Stimulated activated naive CD8-positive, alpha-beta T cell treated with anti-CD3 and anti-CD28 coated beads, Interleukin-15, Interleukin-2, amounts not matched to agents 100 U/mL and 50 U/mL, for 24 hours (primary cell): ENCODE results near the gene SRA1.
"Not testable (repeated sequence)": the region's sequence is repeated elsewhere in the genome, so short reads cannot be mapped to it uniquely, and the experiment has no call there.

Source experiments
- ATAC-seq: fragments of 150-1000 bp; cut with Tn5 transposase; one replicate; pipeline ENCODE4 v1.10.0; 2021
- DNase-seq: peaks from one replicate; pipeline ENCODE4 v3.0.0; 2021

SRA1 gene

DNA sequence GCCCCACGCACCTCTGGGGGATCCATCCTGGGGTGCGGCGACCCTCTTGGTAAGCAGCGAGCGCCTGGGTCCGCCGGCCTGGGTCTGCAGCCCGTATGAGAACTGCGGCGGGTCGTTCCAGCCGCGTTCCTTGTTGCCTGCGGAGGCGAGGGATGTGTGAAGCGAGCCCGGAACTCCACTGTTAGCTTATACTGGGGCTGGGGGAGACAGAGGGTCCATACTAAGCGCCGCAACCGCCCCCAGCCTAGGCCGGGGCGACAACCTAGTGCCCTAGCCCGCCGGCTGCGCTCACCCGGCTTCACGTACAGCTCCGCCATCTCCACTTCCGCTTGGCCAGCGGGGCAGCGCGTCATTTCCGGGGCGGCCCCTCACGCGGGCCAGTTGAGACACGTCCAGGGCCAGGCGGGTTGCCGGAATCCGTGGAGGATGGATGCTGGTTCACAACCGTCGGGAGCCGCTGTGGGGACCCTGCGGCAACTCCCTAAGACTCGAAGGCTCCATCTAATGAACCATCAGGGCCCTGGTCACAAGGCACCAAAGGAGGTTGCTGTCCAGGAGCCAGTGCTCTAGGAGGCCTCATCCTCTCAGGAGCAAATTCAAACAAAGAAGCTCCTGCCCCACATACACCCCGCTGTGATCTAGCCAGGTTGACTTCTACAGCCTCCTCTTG is at the start of gene SRA1:
Gene SRA1 (minus strand): TSS at position 338 of the 670 bp plus-strand sequence. CDS start 21 bp downstream, at position 317.
- ATAC-seq (peak; percentile 94), DNase-seq (peak; percentile 94)

DNA sequence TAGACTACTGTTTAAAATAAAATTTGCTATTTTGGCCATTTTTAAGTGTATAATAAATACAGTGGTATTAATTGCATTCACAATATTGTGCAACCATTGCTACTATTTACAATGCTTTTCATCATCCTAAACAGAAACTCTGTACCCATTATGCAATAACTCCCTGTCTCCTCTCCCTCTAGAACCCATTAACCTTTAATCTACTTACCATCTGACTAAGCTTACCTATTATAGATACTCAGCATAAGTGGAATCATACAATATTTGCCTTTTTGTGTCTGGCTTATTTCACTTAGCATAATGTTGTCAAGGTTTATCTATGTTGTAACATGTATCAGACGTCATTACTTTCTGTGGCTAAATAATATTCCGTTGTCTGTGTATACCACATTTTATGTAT is 49.8 kb upstream of the SRA1 start:
- ATAC-seq = no peak
- DNase-seq = no peak

DNA sequence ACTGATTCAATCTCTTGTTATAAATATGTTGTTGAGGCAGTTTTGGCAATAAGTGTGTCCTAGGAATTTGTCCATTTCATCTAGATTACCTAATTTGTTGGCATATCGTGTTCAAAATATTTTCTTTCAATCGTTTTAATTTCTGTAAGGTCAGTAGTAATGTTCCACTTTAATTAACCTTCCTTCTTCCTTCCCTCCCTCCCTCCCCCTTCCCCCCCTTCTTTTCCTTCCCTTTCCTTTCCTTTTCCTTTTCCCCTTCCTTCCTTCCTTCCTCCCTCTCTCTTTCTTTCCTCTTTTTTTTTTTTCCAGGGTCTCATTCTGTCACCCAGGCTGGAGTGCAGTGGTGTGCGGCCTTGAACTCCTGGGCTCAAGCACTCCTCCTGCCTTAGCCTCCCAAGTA is 48.6 kb upstream of the SRA1 start:
- DNase-seq (no peak), ATAC-seq (no peak)

DNA sequence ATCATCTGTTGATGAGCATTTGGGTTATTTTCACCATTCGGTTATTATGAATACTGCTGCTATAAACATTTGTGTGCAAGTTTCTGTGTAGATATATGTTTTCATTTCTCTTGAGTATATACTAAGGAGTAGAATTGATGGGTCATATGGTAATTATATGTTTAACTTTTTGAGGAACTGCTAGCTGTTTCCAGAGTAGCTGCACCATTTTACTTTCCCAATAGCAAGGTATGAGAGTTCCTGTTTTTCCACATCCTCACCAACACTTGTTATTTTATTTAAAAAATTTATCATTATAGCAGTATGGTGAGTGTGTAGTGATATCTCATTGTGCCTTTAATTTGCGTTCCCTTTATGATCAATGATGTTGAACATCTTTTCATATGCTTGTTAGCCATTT is 46.5 kb upstream of the SRA1 start:
- DNase-seq (no peak), ATAC-seq (no peak)

- not testable (repeated sequence) for ATAC-seq
These were observed 46.1 kb upstream of the SRA1 start for GRCh38 chr5:140603446-140603698.

GRCh38 chr5:140602147-140602546 is 44.9 kb upstream of the SRA1 start:
- DNase-seq = no peak
- no peak for ATAC-seq

More at GRCh38 chr5:140603446-140603698, 46.1 kb upstream of the SRA1 start:
- DNase-seq = not testable (repeated sequence)

GRCh38 chr5:140600096-140600495 is 42.8 kb upstream of the SRA1 start:
- DNase-seq (no peak), ATAC-seq (no peak)

GRCh38 chr5:140598836-140599235 is 41.6 kb upstream of the SRA1 start:
- DNase-seq (no peak), ATAC-seq (no peak)

DNA sequence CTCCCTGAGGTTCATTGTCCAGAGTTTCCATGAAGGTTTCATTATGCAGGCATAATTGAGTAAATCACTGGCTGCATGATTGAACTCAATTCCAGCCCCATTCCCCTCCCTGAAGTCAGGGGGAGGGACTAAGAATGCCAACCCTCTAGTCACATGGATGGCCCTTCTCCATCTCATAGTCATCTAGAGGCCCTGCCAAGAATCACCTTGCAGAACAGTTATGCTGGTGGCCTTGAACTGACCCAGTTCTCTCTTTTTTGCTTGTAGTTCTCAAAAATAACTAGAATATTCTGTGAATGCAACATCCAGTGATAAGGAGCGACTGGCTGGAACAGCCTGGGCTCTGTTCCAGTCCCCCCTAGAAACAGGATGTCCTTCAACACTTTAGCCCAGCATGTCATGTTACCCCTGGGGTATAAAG is 39.1 kb upstream of the SRA1 start:
- DNase-seq = no peak
- no peak for ATAC-seq

DNA sequence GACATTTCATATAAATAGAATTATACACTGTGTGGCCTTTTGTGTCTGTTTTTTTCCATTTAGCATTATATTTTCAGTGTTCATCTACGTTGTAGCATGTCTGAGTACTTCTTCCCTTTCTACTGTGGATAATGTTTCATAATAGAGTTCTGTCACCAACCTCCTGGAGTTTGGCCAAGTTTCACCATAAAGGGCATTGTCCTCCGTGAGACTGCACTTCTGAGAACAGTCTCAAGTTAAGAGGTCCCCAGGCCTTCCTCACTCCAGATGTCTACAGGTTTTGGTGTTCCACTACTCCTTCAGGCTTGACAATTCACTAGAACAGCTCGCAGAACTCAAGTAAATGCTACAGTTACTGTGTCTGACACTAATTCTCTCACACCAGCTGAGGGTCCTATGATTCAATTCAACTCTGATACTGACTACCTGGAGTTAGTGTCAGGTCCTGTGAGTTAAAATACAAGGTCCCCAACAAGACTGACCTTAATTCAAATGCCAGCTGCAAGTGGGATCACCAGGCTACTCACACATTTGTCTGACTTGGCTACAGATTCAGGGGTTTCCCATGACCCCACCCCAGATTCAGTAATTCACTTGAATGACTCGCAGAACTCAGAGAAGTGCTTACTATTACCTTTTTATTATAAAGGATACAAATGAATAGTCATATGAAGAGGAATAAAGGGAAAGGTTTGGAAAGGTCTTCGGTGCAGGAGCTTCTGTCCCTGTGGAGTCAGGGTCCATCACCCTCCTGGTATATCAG is 38.4 kb upstream of the SRA1 start:
- no peak for DNase-seq
- no peak for ATAC-seq

DNA sequence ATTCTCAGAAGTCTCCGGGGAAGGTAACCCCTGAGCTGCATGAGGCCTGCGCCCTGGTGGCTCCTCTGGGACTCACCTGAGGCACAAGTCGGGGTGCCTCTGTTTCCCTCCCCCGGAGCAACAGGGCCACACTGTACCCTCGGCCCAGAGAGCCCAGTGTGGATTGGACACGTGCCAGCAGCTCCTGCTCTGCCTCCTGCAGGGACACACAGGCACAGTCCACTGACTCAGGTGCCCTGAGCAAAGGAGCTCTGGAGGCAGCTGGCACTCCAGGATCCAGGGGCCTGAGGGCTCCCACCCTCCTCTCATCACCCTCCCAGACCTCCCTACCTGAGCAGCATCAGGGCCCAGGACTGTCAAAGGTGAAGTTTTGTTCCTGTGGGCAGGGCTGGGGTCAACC is 36.9 kb upstream of the SRA1 start:
- no peak for ATAC-seq

DNA sequence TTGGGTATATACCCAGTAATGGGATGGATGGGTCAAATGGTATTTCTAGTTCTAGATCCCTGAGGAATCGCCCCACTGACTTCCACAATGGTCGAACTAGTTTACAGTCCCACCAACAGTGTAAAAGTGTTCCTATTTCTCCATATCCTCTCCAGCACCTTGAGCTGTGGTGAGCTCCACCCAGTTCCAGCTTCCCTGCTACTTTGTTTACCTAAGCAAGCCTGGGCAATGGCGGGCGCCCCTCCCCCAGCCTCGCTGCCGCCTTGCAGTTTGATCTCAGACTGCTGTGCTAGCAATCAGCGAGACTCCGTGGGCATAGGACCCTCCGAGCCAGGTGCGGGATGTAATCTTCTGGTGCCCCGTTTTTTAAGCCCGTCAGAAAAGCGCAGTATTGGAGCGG is 35.8 kb upstream of the SRA1 start:
- ATAC-seq, DNase-seq: not testable (repeated sequence)

More for the DNA sequence above, 36.9 kb upstream of the SRA1 start:
- DNase-seq = no peak

- ATAC-seq (no peak), DNase-seq (no peak)
These were observed 34.6 kb upstream of the SRA1 start for GRCh38 chr5:140591747-140592372.

DNA sequence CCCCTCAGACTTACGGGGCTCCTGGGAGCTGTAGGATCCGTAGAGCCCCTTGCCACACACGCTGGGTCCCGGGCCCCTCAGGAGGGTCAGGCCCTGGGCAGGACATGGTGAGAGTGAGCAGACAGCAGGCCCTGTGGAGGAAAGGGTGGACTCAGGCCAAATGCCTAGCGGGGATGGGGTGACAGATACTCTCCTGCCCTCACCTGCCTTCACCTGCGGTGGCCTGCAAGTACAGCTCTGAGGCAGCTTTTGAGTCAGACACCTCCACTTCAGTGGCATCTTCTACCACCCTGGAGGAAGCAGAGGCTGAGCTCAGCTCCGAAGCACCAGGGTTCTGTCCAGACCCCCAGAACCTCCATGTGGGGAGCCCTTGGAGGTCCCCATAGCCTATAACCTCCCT is 33.6 kb upstream of the SRA1 start:
- DNase-seq (no peak), ATAC-seq (no peak)

DNA sequence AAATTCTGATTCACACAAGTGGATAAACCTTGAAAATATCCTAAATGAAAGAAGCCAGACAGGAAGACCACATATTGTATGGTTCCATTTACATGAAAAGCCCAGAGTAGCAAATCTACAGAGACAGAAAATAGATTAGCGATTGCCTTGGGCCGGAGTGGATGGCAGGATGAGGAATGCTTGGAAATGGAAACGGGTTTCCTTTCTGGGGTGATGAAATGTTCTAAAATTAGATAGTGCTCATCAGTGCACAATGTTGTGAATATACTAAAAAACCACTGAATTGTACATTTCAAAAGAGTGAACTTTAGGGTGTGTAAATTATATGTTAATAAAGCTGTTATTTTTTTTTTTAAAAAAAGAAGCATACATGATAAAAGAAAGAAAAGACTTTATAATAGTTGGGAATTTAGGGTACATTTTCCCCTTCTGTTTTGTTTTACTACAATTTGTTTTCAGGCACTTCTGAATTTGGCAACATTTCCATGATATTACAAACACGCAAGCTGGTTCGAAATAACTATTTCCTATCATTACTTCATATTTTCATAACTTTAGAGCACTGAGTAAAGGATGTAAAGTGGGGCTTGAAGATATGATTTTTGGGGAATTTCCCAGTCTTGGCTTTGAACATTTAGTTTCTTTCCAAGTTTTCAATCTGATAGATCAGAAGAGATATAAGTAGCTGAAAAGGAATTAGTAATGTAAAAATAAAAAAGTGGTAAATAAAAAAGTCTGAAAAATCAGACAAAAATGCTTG is 31.2 kb upstream of the SRA1 start:
- no peak for DNase-seq
- no peak for ATAC-seq

DNA sequence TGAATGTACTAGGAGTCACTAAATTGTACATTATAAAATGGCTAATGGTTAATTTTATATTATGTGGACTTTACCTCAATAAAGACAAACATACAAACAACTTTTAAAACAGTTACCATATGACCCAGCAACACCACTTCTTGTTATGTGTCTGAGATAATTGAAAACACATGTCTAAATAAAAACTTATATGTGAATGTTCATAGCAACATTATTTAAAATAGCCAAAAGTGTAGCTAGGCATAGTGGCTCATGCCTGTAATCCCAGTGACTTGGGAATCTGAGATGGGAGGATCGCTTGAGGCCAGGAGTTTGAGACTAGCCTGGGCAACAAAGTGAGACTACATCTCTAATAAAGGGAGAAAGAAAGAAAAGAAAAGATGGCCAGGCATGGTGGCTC is 30.2 kb upstream of the SRA1 start:
- no peak for DNase-seq
- ATAC-seq = no peak

- DNase-seq, ATAC-seq: not testable (repeated sequence)
These were observed 22.0 kb upstream of the SRA1 start for GRCh38 chr5:140579188-140579747.

- DNase-seq (no peak), ATAC-seq (no peak)
These were observed 19.5 kb upstream of the SRA1 start for GRCh38 chr5:140576776-140577201.

DNA sequence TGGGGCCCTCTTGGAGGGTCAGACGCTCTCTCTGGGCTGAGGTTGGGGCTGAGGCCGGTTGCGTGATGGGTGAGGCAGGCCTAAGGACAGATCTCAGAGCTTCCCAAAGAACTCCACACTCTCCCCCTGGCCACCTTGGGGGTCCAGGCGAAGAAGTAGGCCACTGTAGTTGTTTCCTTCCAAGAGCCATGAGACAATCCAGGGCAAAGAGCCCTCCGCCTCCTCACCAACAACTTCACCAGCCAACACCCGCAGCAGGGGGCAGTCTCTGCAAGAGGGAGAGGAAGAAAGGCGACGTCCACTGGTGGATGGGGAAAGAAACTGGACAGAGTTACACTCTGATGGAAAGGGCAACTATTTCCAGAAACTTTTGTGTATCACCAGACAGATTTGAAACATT is 18.0 kb upstream of the SRA1 start:
- ATAC-seq = no peak
- no peak for DNase-seq

DNA sequence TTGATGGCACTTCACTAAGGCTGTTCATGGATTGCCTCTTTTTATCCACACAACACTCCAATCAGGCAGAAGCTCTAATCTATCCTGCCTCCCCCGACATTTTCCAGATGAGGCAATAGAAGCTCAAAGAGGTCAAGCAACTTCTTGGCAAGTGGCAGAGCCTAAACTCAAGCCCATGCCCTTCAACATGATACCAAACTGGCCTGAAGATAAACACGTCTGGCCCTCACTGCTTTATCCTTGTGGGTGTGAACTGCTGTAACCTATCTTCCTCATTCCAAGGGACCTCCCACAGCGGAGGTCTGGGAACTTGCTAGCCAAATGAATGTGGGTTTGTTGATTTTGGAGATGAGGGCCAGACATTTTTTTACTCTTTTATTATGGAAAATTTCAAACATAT is 16.9 kb upstream of the SRA1 start:
- ATAC-seq (no peak), DNase-seq (no peak)

GRCh38 chr5:140573683-140574082 is 16.4 kb upstream of the SRA1 start:
- DNase-seq (no peak), ATAC-seq (no peak)

DNA sequence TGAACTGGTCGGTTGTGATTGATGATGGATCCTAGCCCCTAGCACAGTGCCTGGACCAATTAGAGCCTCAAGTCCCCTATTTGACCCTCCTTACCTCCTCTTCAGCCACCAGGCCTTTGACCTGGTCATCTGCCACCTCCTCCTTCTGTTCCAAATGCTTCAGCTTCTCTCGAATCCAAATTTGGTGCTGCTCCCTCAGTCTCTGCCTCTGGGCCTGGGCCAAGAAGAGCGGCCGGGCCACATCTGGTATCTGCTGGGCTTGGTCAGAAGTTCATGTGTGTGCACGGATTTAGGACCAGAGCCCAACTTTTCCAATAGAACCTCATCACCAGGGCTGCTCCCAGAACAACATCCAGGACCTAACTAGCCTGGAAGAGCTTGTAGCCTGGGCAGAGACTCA is 13.8 kb upstream of the SRA1 start:
- DNase-seq = no peak
- ATAC-seq = no peak
